ENCODE data around the gene TM9SF3. TPM values are rescaled to one million over a fixed set of nuclear protein-coding genes. Genes with fewer than 3 reads are reported as not detected.

Gene TM9SF3
- total and polyA plus RNA-seq, 5 donors: 24.4 to 93.4 (median 84.3) TPM

DNA sequence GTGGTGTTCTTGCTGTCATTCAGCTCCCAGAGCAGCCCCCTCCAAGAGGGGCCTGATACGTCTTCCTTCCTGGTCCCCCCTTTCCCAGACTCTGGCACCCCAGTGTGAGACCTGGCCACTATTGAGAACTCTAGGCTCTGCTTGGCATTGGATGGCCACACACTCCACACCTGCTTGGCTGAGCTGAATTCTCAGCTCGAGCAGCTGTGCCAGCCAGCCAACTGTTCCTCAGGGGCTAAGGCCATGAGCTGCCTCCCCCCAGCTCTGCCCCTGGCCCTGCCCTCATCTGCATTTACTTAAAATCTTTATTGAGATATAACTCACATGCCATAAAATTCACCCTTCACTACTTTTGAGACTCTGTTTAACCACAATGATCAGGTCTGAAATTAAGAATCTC, 79.8 kb downstream of the TM9SF3 start:
- intact Hi-C loops (cut with DNase I): no loop called here
- no peak for DNase-seq
- Histone ChIP-seq H3K27me3 (ENCODE audit: control insufficient read depth, insufficient read depth) (no peaks in the 10 kb centered on the region), H3K4me3 (ENCODE audit: low read length) (no peak overlapping the region), H3K4me1 (ENCODE audit: control insufficient read depth, insufficient read depth, low read length) (no peaks in the 10 kb centered on the region), H3K9me3 (ENCODE audit: control insufficient read depth, low read length) (no peaks in the 10 kb centered on the region), H3K27ac (ENCODE audit: low read length) (no peak overlapping the region)
- ATAC-seq: no peak
- WGBS: 85% methylated on average over 2 of the region's 2 CpGs

DNA sequence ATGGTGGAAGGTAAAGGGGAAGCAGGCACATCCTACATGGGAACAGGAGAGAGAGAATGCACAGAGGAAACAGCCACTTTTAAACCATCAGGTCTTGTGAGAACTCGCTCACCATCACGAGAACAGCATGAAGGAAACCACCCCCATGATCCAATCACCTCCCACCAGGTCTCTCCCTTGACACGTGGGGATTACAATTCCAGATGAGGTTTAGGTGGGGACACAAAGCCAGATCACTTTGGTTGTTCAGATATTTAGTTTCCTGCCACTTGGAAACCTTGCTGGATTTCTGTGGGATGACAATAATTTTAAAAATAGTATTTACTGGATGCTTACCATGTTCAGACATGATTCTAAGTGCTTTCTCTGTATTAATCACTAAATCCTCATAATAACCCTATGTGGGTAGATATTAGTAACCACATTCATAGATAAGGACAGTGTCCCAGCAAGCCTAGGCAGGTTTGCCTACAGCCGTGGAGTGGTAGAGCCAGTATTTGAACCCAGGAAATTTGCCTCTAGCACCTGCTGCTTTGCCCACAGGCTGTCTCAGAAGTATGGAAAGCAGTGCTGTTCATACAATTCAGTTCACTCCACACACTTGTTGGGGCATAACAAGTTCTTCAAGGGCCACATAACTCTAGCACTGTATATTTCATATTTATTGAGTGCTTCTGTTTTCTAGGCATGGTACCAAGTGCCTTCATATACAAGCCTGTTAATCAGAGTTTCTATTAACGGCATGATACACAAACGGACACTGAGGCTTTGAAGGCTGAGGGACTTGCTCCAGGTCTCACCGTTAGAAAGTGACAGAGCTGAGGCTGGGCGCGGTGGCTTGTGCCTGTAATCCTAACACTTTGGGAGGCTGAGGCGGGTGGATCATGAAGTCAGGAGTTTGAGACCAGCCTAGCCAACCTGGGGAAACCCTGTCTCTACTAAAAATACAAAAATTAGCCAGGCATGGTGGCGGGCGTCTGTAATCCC, 81.4 kb downstream of the TM9SF3 start:
- Histone ChIP-seq H3K27ac (ENCODE audit: low read length) (peak overlapping the region; percentile 38), H3K9me3 (ENCODE audit: control insufficient read depth, low read length) (no peaks in the 10 kb centered on the region), H3K27me3 (ENCODE audit: control insufficient read depth, insufficient read depth) (no peaks in the 10 kb centered on the region), H3K4me1 (ENCODE audit: control insufficient read depth, insufficient read depth, low read length) (no peaks in the 10 kb centered on the region), H3K4me3 (ENCODE audit: low read length) (no peak overlapping the region)
- WGBS: 61% methylated on average over 12 of the region's 12 CpGs
- intact Hi-C loops (cut with DNase I): no loop called here
- ATAC-seq (no peak), DNase-seq (no peak)

DNA sequence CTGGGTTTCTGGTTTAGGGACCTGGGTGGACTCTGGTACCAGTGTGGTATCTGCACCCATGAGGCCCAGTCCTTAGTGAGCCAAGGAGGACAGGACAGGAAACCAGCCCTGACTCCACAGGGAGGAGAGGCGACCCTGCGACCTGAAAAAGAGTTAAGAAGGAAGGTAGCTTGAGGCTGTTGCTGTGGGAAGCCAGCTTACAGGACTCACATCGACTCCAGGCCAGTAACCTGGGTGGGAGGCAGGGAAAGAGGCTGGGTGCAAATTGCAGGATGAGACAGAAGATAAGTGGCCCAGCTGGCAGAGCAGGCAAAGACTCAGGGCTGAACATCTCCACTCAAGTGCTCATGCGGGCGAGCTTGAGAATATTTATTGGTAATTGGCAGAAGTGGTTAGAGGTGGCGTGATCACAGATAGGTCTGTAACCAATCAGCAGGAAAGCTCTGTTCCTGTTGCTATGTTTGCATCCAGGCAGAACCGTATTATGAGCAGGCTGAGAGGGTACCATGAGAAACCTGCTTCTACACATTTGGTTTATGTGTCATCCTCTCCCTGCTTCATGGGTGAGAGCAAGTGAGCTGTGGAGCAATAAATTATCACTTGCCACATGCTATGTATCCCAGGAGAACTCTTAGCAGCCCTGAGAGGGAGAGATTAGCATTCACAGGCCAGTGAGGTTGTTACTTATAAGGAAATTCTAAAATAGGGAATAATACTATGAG, 84.1 kb downstream of the TM9SF3 start:
- Histone ChIP-seq H3K4me3 (ENCODE audit: low read length) (no peak overlapping the region), H3K4me1 (ENCODE audit: control insufficient read depth, insufficient read depth, low read length) (no peaks in the 10 kb centered on the region), H3K9me3 (ENCODE audit: control insufficient read depth, low read length) (no peaks in the 10 kb centered on the region), H3K27ac (ENCODE audit: low read length) (no peak overlapping the region), H3K27me3 (ENCODE audit: control insufficient read depth, insufficient read depth) (no peaks in the 10 kb centered on the region)
- DNase-seq: no peak
- no peak for ATAC-seq
- WGBS: 87% methylated on average over 7 of the region's 7 CpGs
- intact Hi-C loops (cut with DNase I): no loop called here

DNA sequence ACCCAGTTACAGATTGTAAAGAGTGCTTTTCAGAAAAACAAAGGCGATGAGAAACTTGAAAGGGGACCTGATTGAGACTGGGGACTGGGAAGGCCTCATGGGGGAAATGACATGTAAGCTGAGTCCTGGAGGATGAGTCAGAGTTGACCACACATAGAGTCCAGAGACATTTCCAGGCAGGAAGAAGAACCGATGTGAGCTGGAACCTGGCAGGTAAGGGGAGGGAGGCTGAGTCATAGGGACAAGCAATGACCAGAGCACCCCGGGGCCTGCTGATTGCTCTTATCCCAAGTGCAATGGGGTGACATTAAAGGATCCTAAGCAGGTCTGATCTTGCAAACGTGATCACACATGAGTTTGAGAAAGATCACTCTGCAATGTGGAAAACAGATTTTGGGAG, 84.8 kb downstream of the TM9SF3 start:
- DNase-seq (no peak), ATAC-seq (no peak)
- Histone ChIP-seq H3K4me3 (ENCODE audit: low read length) (no peak overlapping the region), H3K27ac (ENCODE audit: low read length) (no peak overlapping the region), H3K4me1 (ENCODE audit: control insufficient read depth, insufficient read depth, low read length) (no peaks in the 10 kb centered on the region), H3K27me3 (ENCODE audit: control insufficient read depth, insufficient read depth) (no peaks in the 10 kb centered on the region), H3K9me3 (ENCODE audit: control insufficient read depth, low read length) (no peaks in the 10 kb centered on the region)
- WGBS: 85% methylated on average over 4 of the region's 4 CpGs
- intact Hi-C loops (cut with DNase I): no loop called here

DNA sequence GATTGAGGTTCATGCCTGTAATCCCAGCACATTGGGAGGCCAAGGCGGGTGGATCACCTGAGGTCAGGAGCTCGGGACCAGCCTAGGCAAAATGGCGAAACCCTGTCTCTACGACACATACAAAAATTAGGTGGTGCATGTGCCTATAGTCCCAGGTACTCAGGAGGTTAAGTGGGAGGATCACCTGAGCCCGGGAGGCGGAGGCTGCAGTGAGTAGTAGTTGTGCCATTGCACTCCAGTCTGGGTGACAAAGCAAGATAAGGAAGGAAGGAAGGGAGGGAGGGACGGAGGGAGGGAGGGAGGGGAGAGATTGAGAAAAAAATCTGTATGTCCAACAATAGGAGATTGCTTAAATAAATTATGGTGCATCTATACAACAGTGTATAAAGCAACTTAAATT, 86.3 kb downstream of the TM9SF3 start:
- Histone ChIP-seq H3K27me3 (ENCODE audit: control insufficient read depth, insufficient read depth) (no peaks in the 10 kb centered on the region), H3K4me3 (ENCODE audit: low read length) (no peak overlapping the region), H3K4me1 (ENCODE audit: control insufficient read depth, insufficient read depth, low read length) (no peaks in the 10 kb centered on the region), H3K27ac (ENCODE audit: low read length) (no peak overlapping the region), H3K9me3 (ENCODE audit: control insufficient read depth, low read length) (no peaks in the 10 kb centered on the region)
- 62% methylated on average over 7 of the region's 7 CpGs for WGBS
- intact Hi-C loops (cut with DNase I): no loop called here
- DNase-seq (no peak), ATAC-seq (no peak)

DNA sequence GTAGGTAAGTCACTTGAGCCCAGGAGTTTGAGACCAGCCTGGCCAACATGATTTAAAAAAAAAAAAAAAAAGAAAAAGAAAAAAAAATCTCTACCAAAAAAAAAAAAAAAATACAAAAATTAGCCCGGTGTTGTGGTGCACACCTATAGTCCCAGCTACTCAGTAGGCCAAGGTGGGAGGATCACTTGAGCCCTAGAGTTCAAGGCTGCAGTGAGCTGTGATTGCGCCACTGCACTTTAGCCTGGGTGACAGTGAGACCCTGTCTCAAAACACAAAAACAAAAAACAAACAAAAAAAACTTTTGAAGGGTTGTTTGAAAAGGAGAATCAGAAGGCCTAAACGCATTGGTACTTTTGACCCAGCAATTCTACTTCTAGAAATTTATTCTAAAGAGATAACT, 86.8 kb downstream of the TM9SF3 start:
- Histone ChIP-seq H3K9me3 (ENCODE audit: control insufficient read depth, low read length) (no peaks in the 10 kb centered on the region), H3K4me1 (ENCODE audit: control insufficient read depth, insufficient read depth, low read length) (no peaks in the 10 kb centered on the region), H3K4me3 (ENCODE audit: low read length) (no peak overlapping the region), H3K27ac (ENCODE audit: low read length) (no peak overlapping the region), H3K27me3 (ENCODE audit: control insufficient read depth, insufficient read depth) (no peaks in the 10 kb centered on the region)
- intact Hi-C loops (cut with DNase I): no loop called here
- ATAC-seq (no peak), DNase-seq (no peak)
- WGBS: 94% methylated on average over 3 of the region's 3 CpGs

DNA sequence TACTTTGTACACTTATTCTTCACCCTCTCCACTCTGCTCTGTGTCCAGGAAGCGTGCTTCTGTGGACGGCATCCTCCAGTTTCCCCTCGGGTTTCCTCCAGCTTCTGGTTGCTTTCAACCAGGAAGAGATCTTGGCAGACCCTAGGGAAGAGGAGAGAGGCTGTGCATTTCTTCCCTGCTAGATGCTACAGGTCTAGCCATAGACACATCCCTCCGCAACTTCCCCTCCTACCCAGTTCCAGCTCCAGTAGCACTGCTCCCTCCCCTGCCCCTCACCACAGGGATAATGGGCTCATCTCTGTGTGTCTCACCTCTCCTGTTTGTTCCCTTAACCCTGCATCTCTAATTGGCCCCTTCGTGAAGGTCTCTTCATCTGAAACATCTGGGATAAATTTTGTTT, 89.4 kb downstream of the TM9SF3 start:
- Histone ChIP-seq H3K27me3 (ENCODE audit: control insufficient read depth, insufficient read depth) (no peaks in the 10 kb centered on the region), H3K4me3 (ENCODE audit: low read length) (no peak overlapping the region), H3K27ac (ENCODE audit: low read length) (no peak overlapping the region), H3K4me1 (ENCODE audit: control insufficient read depth, insufficient read depth, low read length) (no peaks in the 10 kb centered on the region), H3K9me3 (ENCODE audit: control insufficient read depth, low read length) (no peaks in the 10 kb centered on the region)
- 68% methylated on average over 5 of the region's 5 CpGs for WGBS
- ATAC-seq (no peak), DNase-seq (no peak)
- intact Hi-C loops (cut with DNase I): no loop called here

DNA sequence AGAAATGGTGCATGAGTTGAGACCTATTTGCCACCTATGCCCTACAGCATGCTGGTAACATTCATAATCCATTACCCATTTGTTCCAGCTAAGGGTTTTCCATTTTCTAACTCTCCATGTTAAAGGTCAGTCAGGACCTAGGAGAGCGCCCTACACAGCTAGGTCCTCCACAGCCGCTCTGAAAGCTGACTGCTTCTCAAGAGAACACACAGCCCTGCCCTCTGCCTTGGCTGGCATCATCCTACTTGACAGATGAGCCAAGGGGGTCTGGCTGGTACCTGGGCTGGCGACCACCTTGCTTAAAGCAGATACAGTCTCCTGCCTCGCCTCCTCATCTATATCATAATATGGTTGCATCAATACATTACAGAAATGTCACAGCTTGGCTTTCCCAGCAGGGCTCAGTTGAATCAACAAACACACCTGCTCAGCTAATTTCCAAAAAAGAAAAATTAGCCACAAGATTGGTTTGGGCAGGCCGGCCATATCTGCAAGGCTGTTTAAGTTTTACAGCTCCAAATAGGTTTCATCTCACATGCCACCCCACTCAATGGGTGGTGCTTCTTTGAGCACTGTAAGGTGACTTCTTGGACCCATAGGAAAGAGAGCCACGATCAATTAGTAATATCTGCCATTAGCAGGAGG, 90.4 kb downstream of the TM9SF3 start:
- DNase-seq (no peak), ATAC-seq (peak in 1 of 2 donors; percentile 41)
- intact Hi-C loops (cut with DNase I): no loop called here

DNA sequence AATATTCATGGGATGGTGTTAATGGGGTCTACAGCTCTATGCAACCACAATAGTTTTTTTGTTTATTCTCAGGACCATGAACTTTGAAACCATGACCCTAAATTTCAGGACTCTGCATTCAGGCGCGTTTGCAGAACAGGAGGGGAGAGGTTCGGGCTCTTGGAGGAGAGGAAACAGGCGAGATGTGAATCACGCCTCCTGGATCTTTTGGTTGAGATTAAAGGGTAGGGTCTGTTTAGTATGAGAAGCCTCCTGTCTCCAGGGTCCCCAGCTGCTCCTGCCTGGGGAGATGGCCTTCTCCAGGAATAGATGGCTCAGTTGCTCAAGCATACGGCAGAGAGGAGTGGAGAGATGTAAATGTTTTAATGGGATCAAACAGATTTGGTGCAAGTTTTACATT, 91.3 kb downstream of the TM9SF3 start:
- H3K9me3 ChIP-seq (ENCODE audit: control insufficient read depth, low read length): no peaks in the 10 kb centered on the region
- no peak for ATAC-seq
- H3K4me1 ChIP-seq (ENCODE audit: control insufficient read depth, insufficient read depth, low read length): no peaks in the 10 kb centered on the region
- intact Hi-C loops (cut with DNase I): no loop called here
- WGBS: 90% methylated on average over 6 of the region's 6 CpGs
- H3K27me3 ChIP-seq (ENCODE audit: control insufficient read depth, insufficient read depth): no peaks in the 10 kb centered on the region
- no peak overlapping the region for H3K4me3 ChIP-seq (ENCODE audit: low read length)
- no peak overlapping the region for H3K27ac ChIP-seq (ENCODE audit: low read length)
- DNase-seq: no peak

More for the DNA sequence above, 90.4 kb downstream of the TM9SF3 start:
- Histone ChIP-seq H3K27ac (ENCODE audit: low read length) (no peak overlapping the region), H3K9me3 (ENCODE audit: control insufficient read depth, low read length) (no peaks in the 10 kb centered on the region), H3K4me1 (ENCODE audit: control insufficient read depth, insufficient read depth, low read length) (no peaks in the 10 kb centered on the region), H3K4me3 (ENCODE audit: low read length) (no peak overlapping the region), H3K27me3 (ENCODE audit: control insufficient read depth, insufficient read depth) (no peaks in the 10 kb centered on the region)
- WGBS: 66% methylated on average over 6 of the region's 6 CpGs

DNA sequence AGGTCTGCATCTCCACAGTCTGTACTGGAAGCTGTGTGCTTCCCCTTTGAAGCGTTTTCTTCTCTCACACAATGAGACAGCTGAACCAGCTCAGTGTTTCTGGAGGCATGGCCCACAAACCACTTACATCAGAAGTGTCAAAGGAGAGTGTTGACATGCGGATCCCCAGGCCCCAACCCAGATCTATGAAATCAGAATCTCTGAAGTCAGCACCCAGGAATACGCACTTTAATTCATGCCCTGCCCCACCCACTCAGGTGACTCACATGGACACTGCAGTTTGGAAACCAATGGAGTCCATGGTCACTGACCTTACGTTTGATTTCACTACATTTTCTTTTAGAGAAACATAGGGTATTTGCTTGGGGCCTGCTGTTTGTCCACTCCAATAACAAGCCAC, 92.1 kb downstream of the TM9SF3 start:
- 69% methylated on average over 4 of the region's 4 CpGs for WGBS
- ATAC-seq: no peak

More for the DNA sequence above, 92.1 kb downstream of the TM9SF3 start:
- no peaks in the 10 kb centered on the region for H3K9me3 ChIP-seq (ENCODE audit: control insufficient read depth, low read length)
- no peak overlapping the region for H3K4me3 ChIP-seq (ENCODE audit: low read length)
- H3K4me1 ChIP-seq (ENCODE audit: control insufficient read depth, insufficient read depth, low read length): no peaks in the 10 kb centered on the region
- no peak overlapping the region for H3K27ac ChIP-seq (ENCODE audit: low read length)
- intact Hi-C loops (cut with DNase I): no loop called here
- DNase-seq: no peak
- H3K27me3 ChIP-seq (ENCODE audit: control insufficient read depth, insufficient read depth): no peaks in the 10 kb centered on the region
